GM13976 (cell line): ENCODE measurements around the gene CCDC175.

Experiments used
- DNase-seq: peaks from one replicate; pipeline ENCODE4 v3.0.0; 2012; ENCODE audit warnings: low spot score
- in situ Hi-C: fragments of 300-500 bp; cut with MboI; formaldehyde crosslinking; loops from one replicate; pipeline ENCODE4 v1.12.0; 2022; ENCODE audit warnings: low sequenced_read_pairs, mixed read lengths, inconsistent platforms; ENCODE audit not compliant: unreplicated experiment
- TF ChIP-seq, protein P1 (sequence below): IDR thresholded peaks from 2 replicates; pipeline ENCODE4 v1.5.1; 2012; ENCODE audit warnings: borderline replicate concordance, mild to moderate bottlenecking; ENCODE audit not compliant: insufficient read depth; ENCODE audit errors: extremely low read depth, missing control alignments, control extremely low read depth

Gene CCDC175

DNA sequence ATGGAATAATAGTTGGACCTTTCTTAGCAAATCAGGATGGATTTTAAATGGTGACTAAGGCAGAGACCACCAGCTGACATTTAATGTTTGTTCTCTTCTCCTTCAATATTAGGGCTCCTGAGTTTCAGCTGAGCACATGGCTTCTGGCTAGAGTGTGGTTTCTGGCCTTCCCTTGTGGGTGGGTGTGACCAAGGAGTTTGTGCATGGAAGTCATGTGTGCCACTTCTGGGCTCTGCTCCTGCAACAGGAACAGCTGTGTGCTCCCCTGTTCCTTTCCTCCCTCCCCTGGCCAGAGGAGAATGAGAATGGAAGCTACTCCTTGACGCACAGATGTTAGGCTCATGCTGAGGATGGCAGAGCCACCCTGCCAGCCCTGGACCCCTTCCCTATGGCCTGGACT is 44.2 kb downstream of the CCDC175 start:
- no peak for DNase-seq
- TF ChIP-seq, protein P1, sequence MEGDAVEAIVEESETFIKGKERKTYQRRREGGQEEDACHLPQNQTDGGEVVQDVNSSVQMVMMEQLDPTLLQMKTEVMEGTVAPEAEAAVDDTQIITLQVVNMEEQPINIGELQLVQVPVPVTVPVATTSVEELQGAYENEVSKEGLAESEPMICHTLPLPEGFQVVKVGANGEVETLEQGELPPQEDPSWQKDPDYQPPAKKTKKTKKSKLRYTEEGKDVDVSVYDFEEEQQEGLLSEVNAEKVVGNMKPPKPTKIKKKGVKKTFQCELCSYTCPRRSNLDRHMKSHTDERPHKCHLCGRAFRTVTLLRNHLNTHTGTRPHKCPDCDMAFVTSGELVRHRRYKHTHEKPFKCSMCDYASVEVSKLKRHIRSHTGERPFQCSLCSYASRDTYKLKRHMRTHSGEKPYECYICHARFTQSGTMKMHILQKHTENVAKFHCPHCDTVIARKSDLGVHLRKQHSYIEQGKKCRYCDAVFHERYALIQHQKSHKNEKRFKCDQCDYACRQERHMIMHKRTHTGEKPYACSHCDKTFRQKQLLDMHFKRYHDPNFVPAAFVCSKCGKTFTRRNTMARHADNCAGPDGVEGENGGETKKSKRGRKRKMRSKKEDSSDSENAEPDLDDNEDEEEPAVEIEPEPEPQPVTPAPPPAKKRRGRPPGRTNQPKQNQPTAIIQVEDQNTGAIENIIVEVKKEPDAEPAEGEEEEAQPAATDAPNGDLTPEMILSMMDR: no peak
- in situ Hi-C loops: no loop called here

DNA sequence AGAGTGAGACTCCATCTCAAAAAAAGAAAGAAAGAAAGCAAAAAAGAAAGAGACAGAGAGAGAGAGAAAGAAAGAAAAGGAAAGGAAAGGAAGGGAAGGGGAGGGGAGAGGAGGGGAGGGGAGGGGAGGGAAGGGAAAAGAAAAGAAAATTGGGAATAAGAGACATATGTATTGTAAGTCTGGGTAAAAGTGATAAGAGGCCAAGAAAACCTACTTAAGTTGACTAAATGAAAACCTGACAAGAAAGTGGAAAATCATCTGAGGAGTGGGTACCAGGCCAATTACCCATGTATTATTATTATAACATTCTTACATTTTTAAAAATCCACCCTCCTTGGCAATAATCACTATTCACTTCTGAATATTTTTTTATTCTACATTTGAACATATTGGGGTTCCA is 46.3 kb downstream of the CCDC175 start:
- TF ChIP-seq, protein P1: no peak
- DNase-seq: no peak
- in situ Hi-C loops: no loop called here

DNA sequence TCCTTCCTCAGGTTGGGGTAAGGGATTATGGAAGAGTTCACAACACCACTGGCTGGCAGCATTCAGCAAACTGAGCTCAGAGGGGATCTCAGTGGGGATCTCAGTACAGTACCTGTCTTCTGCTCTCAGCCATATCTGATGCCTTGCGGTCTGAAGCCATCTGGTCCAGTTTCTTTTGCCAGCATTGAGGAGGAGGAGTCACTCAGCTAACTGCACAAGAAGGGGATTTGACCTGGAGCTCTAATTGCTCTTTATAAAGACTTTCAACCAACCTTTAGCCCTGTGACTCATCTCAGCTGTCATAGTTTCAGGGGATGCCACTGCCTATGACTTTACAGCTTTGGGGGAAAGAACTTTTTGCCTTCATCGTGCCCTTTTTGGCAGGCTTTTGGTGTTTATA is 47.4 kb downstream of the CCDC175 start:
- in situ Hi-C loops: no loop called here

DNA sequence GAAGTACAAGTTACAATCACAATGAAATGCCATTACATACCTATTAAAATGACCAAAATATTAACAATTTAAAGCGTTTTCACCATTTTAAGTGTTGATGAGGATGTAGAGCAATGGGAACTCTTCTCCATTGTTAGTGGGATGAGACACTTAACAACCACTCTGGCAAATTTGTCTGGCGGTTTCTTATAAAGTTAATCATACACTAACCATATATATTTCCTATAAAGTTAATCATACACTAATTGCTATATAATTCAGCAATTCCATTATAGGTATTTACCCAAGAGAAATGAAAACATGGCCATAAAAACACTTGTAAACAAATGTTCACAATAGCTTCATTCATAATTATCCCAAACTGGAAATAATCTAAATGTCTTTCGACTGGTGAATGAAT is 56.4 kb downstream of the CCDC175 start:
- TF ChIP-seq, protein P1: no peak
- in situ Hi-C loops: no loop called here
- DNase-seq: no peak

More for the DNA sequence above, 47.4 kb downstream of the CCDC175 start:
- TF ChIP-seq, protein P1: no peak
- DNase-seq: no peak

DNA sequence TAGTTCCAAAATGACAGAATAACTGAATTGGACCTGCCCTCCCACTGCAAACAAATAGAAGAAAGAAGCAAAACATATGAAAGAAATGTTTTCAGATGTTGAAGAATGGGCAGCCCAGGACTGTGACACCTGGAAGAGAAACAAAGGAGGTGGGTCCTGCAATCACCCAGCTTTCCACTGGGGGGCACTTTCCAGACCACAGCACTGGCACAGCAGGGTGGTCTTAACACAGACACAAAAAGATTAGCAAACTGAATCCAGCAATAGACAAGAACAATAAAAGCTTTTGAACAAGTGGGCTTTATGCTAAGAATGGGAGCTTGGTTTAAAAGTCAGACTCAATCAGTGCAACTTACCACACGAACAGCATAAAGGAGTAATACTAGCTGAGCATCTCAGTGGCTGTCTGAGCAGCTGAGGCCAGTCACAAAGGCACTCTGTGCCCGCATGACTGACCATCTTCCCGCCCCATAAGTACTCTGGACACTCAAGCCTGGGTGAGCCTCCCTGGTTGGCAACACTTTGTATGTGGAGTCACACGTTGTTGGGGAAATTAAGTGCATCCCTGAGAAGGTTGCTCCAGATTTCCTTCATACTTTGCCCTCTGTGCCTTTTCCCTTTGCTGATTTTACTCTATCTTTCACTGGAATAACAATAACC is 64.6 kb downstream of the CCDC175 start:
- peak; percentile 23 for DNase-seq
- TF ChIP-seq, protein P1: peak; percentile 34
- in situ Hi-C loops: no loop called here

DNA sequence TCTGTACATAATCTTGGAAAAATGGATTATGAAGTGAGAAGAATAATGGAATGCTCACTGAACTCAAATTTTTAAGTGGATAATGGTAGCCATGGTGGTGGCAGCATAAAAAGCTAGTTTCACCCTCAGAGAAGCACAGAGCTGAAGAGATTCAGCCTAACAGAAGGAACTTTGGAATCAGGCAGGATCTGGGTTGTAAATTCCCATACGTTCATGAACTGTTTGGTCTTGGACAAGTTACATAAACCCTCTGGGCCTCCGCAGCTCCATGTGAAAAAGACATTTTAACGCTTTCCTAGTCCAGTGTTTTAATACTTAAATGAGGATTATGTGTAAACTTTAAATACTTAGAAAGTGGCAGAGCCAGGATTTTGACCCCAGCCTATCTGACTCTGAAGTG is 65.6 kb downstream of the CCDC175 start:
- in situ Hi-C loops: no loop called here
- TF ChIP-seq, protein P1: no peak
- DNase-seq: no peak
